Measurements from ENCODE around the gene P2RY14.

DNA sequence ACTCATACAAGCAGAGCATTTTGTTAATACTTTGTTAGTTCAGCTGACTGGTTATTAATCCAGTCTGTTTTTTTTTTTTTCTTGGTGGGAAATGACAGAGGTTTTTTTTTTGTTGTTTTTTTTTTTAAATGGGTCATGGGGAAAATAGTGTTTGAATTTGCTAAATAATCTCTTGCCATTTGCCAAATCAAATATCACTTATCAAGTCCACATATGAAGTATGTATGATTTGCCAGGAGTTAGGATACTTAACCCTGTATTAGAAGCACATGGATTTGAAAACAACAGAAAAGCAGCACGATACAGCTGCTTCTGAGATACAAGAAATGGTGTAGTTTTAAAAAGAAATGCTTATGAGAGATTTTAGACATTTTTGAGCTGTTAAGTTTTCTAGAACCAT is 21.6 kb downstream of the P2RY14 start:
- no peak for TF ChIP-seq BRCA1 (IDR thresholded peaks at IDR 0.05; ENCODE audit: low read depth, low read length)
- TF ChIP-seq, protein P1, sequence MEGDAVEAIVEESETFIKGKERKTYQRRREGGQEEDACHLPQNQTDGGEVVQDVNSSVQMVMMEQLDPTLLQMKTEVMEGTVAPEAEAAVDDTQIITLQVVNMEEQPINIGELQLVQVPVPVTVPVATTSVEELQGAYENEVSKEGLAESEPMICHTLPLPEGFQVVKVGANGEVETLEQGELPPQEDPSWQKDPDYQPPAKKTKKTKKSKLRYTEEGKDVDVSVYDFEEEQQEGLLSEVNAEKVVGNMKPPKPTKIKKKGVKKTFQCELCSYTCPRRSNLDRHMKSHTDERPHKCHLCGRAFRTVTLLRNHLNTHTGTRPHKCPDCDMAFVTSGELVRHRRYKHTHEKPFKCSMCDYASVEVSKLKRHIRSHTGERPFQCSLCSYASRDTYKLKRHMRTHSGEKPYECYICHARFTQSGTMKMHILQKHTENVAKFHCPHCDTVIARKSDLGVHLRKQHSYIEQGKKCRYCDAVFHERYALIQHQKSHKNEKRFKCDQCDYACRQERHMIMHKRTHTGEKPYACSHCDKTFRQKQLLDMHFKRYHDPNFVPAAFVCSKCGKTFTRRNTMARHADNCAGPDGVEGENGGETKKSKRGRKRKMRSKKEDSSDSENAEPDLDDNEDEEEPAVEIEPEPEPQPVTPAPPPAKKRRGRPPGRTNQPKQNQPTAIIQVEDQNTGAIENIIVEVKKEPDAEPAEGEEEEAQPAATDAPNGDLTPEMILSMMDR (IDR thresholded peaks at IDR 0.05 in 2 of 3, conservative IDR thresholded peaks at IDR 0.05 in 1 of 3; ENCODE audit: control insufficient read depth in 2 of 3, extremely low read depth in 1 of 3, insufficient read depth in 1 of 3, low read depth in 3 of 3, low read length in 3 of 3), result no peak
- TF ChIP-seq CBX5 (IDR thresholded peaks at IDR 0.05; ENCODE audit: low read depth), result no peak
- no peak for TF ChIP-seq EZH2 (IDR thresholded peaks at IDR 0.05; ENCODE audit: borderline replicate concordance, control insufficient read depth, low read depth, low read length)
- TF ChIP-seq, protein P2, sequence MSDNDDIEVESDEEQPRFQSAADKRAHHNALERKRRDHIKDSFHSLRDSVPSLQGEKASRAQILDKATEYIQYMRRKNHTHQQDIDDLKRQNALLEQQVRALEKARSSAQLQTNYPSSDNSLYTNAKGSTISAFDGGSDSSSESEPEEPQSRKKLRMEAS (IDR thresholded peaks at IDR 0.05; ENCODE audit: low read depth, low read length), result no peak
- TF ChIP-seq PAX8 (IDR thresholded peaks at IDR 0.05), result no peak
- TF ChIP-seq, protein P3, sequence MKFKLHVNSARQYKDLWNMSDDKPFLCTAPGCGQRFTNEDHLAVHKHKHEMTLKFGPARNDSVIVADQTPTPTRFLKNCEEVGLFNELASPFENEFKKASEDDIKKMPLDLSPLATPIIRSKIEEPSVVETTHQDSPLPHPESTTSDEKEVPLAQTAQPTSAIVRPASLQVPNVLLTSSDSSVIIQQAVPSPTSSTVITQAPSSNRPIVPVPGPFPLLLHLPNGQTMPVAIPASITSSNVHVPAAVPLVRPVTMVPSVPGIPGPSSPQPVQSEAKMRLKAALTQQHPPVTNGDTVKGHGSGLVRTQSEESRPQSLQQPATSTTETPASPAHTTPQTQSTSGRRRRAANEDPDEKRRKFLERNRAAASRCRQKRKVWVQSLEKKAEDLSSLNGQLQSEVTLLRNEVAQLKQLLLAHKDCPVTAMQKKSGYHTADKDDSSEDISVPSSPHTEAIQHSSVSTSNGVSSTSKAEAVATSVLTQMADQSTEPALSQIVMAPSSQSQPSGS (IDR thresholded peaks at IDR 0.05; ENCODE audit: low read length), result no peak
- TF ChIP-seq, protein P4, sequence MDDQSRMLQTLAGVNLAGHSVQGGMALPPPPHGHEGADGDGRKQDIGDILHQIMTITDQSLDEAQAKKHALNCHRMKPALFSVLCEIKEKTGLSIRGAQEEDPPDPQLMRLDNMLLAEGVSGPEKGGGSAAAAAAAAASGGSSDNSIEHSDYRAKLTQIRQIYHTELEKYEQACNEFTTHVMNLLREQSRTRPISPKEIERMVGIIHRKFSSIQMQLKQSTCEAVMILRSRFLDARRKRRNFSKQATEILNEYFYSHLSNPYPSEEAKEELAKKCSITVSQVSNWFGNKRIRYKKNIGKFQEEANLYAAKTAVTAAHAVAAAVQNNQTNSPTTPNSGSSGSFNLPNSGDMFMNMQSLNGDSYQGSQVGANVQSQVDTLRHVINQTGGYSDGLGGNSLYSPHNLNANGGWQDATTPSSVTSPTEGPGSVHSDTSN (IDR thresholded peaks at IDR 0.05; ENCODE audit: insufficient replicate concordance, low read depth, low read length), result no peak
- TF ChIP-seq, protein P5, sequence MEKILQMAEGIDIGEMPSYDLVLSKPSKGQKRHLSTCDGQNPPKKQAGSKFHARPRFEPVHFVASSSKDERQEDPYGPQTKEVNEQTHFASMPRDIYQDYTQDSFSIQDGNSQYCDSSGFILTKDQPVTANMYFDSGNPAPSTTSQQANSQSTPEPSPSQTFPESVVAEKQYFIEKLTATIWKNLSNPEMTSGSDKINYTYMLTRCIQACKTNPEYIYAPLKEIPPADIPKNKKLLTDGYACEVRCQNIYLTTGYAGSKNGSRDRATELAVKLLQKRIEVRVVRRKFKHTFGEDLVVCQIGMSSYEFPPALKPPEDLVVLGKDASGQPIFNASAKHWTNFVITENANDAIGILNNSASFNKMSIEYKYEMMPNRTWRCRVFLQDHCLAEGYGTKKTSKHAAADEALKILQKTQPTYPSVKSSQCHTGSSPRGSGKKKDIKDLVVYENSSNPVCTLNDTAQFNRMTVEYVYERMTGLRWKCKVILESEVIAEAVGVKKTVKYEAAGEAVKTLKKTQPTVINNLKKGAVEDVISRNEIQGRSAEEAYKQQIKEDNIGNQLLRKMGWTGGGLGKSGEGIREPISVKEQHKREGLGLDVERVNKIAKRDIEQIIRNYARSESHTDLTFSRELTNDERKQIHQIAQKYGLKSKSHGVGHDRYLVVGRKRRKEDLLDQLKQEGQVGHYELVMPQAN (conservative IDR thresholded peaks at IDR 0.05), result no peak

All from GM12878 (cell line).